NCI-H2196 (cell line): ENCODE measurements around the gene PGM2.

Experiments
- DNase-seq: peaks from one replicate; lab custom pipeline; 2025; ENCODE audit not compliant: unreplicated experiment; lab: John Stamatoyannopoulos, UW

The PGM2 gene

DNA sequence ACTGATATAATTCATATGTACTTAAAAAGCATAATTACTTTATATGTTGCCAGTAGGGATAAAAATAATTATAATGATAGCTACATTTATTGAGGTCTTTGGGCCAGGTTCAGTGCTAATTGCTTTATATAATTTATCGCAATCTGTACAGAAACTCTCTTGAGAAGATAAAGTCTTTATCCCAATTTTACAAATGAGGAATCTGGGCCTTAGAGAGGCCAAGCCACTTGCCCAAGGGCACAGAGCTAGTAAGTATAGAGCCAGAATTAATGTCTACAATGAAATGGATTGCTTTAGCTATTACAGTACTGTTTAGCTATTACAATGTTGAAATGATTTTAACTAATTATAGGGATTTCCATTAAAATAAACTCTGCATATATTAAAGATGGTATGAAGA is 33.8 kb downstream of the PGM2 start:
- DNase-seq, result no peak

DNA sequence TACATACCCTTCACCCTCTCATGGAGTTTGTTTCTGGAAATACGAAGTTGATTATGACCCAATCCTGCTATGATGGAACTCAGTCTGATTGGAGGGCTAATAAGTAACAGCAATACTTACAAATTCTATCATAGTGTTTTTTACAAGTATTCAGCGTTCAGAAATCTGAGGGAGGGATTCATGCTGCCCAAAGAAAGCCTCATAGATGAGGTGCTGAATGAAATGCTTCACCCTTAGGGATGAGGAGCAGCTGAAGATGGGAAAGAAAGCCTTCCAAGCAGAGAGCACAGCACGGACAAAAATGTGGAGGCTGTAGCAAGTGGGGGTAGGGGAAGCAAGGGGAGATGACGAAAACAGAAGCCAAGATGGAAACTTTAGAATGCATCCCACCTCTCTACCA is 36.5 kb downstream of the PGM2 start:
- DNase-seq, result no peak

GRCh38 chr4:37864786-37865185 is 38.3 kb downstream of the PGM2 start:
- no peak for DNase-seq

DNA sequence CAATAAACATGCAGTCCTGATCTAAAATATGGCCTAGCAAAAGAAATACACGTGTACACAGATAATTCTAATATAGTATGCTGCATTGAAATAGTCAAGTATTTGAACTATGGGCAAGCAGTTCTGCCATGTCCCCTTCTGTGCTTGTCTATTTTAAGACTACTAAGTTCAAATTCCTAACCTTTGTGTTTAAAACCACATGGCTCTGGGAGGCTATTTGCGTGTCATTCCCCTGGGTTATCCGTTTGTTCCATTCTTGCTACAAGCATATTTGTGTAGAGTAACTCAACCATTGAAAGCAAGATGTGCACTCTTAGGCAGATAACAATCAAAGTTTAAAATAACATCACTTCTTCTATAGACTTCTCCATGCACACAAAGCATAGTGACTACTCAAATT is 39.0 kb downstream of the PGM2 start:
- no peak for DNase-seq

GRCh38 chr4:37867102-37867501 is 40.6 kb downstream of the PGM2 start:
- DNase-seq, result no peak

GRCh38 chr4:37868238-37868637 is 41.8 kb downstream of the PGM2 start:
- DNase-seq, result no peak

- no peak for DNase-seq
These were observed 46.0 kb downstream of the PGM2 start for GRCh38 chr4:37872310-37872988.

DNA sequence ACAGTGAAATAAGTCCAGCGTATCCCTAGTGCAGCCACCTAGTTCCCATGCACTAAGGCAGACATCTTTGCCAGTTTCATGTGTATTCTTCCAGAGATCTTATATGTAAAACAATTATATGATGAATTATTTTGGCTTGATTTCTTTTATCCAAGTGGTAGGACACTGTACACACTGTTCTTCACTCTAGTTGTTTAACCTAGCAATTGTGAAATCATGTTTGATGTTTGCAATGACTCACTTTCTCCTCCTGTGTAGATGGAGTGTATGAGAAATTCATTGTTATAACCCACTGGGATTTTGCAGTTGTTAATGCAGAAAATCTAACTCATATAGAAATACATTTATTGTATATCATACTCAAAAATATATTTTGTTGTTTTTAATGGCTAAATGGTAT is 46.9 kb downstream of the PGM2 start:
- peak; percentile 5 for DNase-seq

GRCh38 chr4:37876156-37876555 is 49.7 kb downstream of the PGM2 start:
- DNase-seq, result no peak

DNA sequence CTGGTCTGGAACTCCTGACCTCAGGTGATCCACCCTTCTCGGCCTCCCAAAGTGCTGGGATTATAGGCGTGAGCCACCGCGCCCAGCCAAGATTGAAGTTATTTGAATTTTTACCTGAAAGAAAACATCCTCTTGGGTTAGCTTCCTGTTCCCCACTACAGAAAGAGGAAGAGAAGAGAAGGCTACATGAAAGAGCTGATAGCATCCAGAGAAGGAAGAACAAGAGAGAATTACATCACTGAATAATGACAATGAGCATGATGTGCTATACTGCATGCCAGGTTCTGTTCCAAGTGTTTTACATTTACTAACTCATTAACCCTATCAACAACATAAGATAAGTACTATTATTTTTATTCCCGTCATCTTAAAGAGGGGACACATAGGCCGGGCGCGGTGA is 52.9 kb downstream of the PGM2 start:
- no peak for DNase-seq

GRCh38 chr4:37881811-37882210 is 55.3 kb downstream of the PGM2 start:
- DNase-seq, result no peak

DNA sequence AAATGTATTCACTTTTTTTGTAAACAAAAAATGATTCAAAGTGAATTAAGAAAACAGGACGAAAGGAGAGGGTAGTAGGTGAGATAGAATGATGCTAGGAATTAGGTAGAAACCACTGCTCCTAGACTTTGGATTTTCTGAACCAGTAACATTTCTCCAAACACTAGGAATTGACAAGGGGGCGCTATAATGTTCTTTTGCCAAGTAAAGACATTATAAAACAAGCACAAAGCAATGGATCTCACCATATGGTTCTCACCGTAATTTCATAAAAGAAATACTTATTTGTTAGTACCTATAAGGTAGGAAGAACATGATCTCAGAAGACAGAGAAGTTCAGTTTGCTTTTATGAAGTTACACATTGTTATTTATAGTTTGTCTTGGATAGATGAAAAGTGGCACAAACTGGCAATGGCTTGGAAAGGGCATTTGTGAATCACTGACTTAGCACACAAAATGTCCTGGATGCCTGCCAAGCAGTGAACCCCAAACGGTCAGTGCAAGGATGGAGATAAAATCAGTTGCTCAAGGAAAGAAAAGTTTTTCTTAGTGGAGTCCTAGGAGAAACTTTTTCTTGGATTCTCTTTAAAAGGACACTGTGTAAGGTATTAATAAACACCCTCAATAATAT is 56.3 kb downstream of the PGM2 start:
- no peak for DNase-seq

DNA sequence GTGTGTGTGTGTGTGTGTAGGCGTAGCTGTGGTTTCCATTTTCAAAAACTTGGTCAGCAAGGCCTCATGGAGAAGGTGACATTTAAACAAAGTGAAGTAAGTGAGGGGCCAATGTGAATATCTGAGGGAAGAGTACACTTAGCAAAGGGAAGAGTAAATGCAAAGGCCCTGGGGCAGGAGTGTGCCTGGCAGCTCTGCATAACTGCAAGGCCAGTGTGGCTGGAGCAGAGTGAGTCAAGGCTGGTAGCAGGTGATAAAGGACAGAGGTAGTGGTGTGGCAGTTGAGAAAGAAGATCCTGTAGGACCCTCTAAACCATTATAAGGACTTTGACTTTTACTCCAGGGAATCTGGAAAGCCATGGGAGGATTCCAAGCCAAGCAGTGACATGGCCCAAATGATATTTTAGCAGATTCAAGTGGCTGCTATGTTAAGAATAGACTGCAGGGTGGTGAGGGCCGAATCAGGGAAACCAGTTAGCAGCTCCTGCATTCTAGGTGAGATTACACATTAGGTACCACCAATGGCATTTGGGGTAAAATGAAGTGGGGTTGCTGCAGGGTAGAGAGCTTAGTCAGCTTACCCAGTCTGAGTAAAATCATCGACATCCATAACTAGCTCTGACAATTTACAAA is 58.5 kb downstream of the PGM2 start:
- no peak for DNase-seq

- no peak for DNase-seq
These were observed 59.0 kb downstream of the PGM2 start for GRCh38 chr4:37885496-37885895.

GRCh38 chr4:37889849-37890800 is 63.6 kb downstream of the PGM2 start:
- peak; percentile 47 for DNase-seq

DNA sequence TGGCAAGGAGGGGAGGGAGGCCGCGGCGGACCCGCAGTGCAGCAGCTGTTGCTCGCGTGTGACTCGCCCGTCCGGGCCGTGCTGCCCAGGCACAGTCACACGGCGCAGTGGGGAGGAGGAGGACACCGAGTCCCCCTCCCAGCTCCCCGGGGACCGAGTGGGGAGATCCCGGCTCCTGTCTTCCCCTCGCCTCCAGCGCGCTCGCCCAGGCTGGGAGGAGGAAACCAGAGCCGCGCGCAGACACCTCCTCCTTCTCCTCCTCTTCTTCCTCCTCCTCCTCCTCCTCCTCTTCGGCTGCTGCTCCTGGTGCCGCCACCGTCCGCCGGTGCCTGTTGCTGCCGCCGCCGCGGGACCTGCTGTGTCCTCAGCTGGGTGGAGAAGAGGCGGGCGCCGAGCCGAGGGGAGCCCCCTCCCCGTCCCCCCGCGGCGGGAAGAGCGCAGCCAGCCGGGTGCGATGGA is 64.3 kb downstream of the PGM2 start, which contains the start of gene TBC1D1:
TBC1D1 (plus strand) TSS at position 284 of the 459 bp plus-strand sequence. CDS start 11,012 bp downstream, outside the sequence.
- no peak for DNase-seq

- DNase-seq, result peak; percentile 24
These were observed 65.0 kb downstream of the PGM2 start for GRCh38 chr4:37891260-37892159.

DNA sequence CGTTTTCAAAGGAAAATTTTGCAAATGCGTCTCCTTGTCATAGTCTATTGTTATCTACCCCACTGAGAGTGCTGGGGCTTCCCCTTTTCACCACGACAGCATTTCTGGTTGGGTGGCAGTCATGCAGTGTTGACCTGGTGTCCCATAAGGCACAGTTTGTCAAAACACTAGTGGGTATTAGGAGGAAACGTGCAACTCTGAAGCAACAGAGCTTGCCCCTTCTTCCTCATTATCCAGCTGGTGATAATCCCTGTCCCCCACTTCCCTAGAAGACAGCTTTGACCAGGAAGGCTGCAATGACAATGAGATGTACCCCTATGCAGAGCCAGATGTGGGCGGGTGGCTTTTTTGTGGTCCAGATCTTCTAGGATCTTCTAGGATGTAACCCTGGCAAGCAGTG is 66.2 kb downstream of the PGM2 start:
- no peak for DNase-seq

DNA sequence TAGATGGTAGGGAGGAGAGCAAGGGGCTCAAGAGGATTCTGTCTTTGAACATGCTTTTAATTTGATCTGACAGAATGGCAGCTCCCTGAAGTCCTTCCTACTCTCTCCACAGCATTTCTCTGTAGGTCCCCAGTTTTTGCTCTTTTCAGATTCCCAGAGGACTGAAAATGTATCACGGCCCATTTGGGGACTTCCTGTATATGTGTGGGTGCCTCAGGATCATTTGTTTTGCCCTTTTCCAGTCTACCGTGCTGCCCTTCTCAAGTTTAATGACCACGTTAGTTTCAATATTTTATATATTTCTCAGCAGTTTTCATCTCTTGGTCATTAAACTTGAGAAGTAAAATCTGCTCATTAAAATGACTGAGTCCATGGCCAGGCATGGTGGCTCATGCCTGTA is 66.7 kb downstream of the PGM2 start:
- no peak for DNase-seq

DNA sequence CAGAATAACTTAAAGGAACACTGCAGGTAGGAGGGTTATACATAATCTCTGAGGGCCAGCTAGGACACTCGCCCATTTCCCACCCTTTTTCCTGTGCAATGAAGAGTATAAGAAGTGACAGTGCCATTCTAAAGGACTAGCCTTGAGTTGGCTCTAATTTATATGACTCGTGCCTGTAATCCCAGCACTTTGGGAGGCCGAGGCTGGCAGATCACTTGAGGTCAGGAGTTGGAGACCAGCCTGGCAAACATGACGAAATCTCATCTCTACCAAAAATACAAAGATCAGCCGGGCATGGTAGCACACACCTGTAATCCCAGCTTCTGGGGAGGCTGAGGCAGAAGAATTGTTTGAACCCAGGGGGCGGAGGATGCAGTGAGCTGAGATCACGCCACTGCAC is 68.8 kb downstream of the PGM2 start:
- DNase-seq, result no peak
